Measurements from ENCODE around the gene KCNK3. TPM values are rescaled to one million over a fixed set of nuclear protein-coding genes. Genes with fewer than 3 reads are reported as not detected.

Gene KCNK3
- total RNA-seq, 1 donor from 2014 or later, result 26.8 TPM

DNA sequence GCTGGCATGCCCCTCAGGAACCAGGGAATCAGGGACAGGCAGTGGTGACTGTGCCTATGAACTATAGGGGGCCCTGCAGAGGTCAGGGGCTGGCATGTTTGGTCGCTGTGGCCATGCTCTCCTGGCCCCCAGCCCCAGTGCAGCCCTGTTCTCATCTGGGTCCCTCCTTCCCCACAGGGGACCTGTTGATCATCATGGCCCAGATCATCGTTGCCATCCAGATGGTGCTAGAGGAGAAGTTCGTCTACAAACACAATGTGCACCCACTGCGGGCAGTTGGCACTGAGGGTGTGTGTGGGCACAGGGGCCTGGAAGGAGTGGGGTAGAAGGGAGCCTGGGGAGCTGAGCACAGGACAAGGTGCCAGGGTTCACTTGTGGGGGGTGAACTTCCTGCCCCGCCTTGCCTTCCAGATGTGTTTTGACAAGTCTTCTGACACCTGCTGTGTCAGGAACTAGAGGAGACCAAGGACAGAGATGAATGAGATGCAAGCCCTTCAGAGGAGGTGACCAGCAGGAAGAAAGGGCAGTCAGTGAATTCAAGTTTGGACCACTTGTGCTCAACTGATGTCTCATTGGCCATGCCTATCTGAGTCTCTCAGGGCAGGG lies 83.8 kb downstream of the KCNK3 start:
- Histone ChIP-seq H3K4me1 (peaks cover 27% of the 10 kb centered on the region), H3K27ac (no peak overlapping the region), H3K36me3 (peaks cover 72% of the 10 kb centered on the region), H3K27me3 (ENCODE audit: low read depth) (no peaks in the 10 kb centered on the region), H3K4me3 (no peak overlapping the region), H3K9me3 (no peaks in the 10 kb centered on the region)
- DNase-seq (peak; percentile 14), ATAC-seq (no peak)
- TF ChIP-seq CTCF (IDR thresholded peaks at IDR 0.05), result no peak
- intact Hi-C loops (cut with DNase I), result no loop called here

DNA sequence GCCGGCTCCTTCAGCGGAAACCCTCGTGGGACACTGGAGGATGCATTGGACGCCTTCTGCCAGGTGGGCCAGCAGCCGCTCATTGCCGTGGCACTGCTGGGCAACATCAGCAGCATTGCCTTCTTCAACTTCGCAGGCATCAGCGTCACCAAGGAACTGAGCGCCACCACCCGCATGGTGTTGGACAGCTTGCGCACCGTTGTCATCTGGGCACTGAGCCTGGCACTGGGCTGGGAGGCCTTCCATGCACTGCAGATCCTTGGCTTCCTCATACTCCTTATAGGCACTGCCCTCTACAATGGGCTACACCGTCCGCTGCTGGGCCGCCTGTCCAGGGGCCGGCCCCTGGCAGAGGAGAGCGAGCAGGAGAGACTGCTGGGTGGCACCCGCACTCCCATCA lies 85.6 kb downstream of the KCNK3 start:
- TF ChIP-seq CTCF (IDR thresholded peaks at IDR 0.05), result no peak
- DNase-seq, result peak; percentile 40
- Histone ChIP-seq H3K36me3 (peaks cover 75% of the 10 kb centered on the region), H3K27me3 (ENCODE audit: low read depth) (no peaks in the 10 kb centered on the region), H3K27ac (no peak overlapping the region), H3K4me1 (peaks cover 9% of the 10 kb centered on the region), H3K9me3 (no peaks in the 10 kb centered on the region), H3K4me3 (no peak overlapping the region)
- intact Hi-C loops (cut with DNase I), result no loop called here
- no peak for ATAC-seq

DNA sequence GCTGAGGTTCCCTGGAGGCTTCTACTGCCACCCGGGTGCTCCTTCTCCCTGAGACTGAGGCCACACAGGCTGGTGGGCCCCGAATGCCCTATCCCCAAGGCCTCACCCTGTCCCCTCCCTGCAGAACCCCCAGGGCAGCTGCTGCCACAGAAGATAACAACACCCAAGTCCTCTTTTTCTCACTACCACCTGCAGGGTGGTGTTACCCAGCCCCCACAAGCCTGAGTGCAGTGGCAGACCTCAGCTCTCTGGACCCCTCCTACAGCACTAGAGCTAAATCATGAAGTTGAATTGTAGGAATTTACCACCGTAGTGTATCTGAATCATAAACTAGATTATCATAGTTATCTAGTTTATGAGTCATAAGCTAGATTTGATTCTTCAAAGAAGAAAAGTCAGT lies 86.0 kb downstream of the KCNK3 start:
- Histone ChIP-seq H3K9me3 (no peaks in the 10 kb centered on the region), H3K27me3 (ENCODE audit: low read depth) (no peaks in the 10 kb centered on the region), H3K27ac (no peak overlapping the region), H3K4me3 (no peak overlapping the region), H3K4me1 (peaks cover 5% of the 10 kb centered on the region), H3K36me3 (peaks cover 75% of the 10 kb centered on the region)
- no peak for TF ChIP-seq CTCF (IDR thresholded peaks at IDR 0.05)
- intact Hi-C loops (cut with DNase I), result no loop called here
- DNase-seq (peak; percentile 19), ATAC-seq (peak in 1 of 2 donors; percentile 12)

DNA sequence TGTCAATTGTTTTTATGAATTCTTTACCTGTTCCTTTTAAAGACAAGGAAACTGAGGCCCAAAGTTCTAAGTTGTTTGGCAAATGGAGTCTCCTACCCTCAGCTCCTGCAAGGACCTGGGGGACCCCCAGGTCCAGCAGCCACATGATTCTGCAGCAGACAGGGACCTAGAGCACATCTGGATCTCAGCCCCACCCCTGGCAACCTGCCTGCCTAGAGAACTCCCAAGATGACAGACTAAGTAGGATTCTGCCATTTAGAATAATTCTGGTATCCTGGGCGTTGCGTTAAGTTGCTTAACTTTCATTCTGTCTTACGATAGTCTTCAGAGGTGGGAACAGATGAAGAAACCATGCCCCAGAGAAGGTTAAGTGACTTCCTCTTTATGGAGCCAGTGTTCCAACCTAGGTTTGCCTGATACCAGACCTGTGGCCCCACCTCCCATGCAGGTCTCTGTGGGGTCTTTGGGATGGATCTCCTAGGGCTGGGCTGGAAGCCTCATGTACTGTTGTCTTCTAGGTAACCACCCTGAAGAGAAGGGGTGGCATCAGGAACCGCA lies 87.8 kb downstream of the KCNK3 start:
- H3K4me1 ChIP-seq, result no peaks in the 10 kb centered on the region
- no peaks in the 10 kb centered on the region for H3K27me3 ChIP-seq (ENCODE audit: low read depth)
- DNase-seq (no peak), ATAC-seq (no peak)
- H3K27ac ChIP-seq, result no peak overlapping the region
- no peak for TF ChIP-seq CTCF (IDR thresholded peaks at IDR 0.05)
- H3K4me3 ChIP-seq, result no peak overlapping the region
- H3K36me3 ChIP-seq, result peaks cover 62% of the 10 kb centered on the region
- intact Hi-C loops (cut with DNase I), result no loop called here
- H3K9me3 ChIP-seq, result no peaks in the 10 kb centered on the region

Other genes starting within 250 kb of the KCNK3 start
- 0.35 TPM for gene OTOF, start 214.6 kb upstream of the KCNK3 start, total RNA-seq
- not detected for gene CIB4, start 51.4 kb upstream of the KCNK3 start, total RNA-seq
- gene SLC35F6, start 71.6 kb downstream of the KCNK3 start, total RNA-seq, result 49.3 TPM
- gene CENPA, start 93.3 kb downstream of the KCNK3 start, total RNA-seq, result 1.7 TPM
- gene DPYSL5, start 155.4 kb downstream of the KCNK3 start, total RNA-seq, result not detected